ENCODE results near the gene INVS. TPM values are rescaled to one million over a fixed set of nuclear protein-coding genes. Genes with fewer than 3 reads are reported as not detected.

The INVS gene
- total RNA-seq, 1 donor from 2014 or later = 20.3 TPM

DNA sequence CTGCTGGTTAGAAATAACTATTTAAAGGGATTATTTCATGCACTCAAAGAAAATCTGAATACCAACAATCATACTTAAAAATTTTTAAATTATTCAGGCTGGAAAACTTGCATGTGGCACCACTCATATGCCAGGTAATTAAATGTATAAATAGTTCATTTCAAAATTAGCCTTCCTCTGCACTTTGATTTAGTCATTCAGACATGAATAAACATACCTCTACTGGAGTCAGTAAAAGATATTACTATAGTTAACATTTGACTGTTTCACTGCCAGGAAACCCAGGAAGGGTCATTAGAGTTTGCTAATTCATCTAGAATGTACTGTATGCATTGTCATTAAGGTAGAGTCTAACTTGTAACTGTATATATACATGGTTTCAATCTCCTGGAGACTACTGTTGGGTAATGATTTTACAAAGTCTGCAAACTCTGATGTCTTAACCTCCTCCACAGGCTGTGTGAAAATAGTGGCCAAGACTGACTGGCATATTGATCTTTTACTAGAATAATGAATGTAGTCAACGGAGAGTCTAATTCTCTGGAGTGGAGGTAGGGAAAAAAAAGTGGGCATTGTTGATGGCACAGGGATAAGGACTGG lies 210.0 kb downstream of the INVS start:
- peaks cover 15% of the 10 kb centered on the region for H3K9me3 Mint-ChIP-seq (ENCODE audit: unreplicated experiment)
- H3K4me3 Mint-ChIP-seq (ENCODE audit: unreplicated experiment) = no peak overlapping the region
- TF ChIP-seq, protein P1, sequence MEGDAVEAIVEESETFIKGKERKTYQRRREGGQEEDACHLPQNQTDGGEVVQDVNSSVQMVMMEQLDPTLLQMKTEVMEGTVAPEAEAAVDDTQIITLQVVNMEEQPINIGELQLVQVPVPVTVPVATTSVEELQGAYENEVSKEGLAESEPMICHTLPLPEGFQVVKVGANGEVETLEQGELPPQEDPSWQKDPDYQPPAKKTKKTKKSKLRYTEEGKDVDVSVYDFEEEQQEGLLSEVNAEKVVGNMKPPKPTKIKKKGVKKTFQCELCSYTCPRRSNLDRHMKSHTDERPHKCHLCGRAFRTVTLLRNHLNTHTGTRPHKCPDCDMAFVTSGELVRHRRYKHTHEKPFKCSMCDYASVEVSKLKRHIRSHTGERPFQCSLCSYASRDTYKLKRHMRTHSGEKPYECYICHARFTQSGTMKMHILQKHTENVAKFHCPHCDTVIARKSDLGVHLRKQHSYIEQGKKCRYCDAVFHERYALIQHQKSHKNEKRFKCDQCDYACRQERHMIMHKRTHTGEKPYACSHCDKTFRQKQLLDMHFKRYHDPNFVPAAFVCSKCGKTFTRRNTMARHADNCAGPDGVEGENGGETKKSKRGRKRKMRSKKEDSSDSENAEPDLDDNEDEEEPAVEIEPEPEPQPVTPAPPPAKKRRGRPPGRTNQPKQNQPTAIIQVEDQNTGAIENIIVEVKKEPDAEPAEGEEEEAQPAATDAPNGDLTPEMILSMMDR (IDR thresholded peaks at IDR 0.05) = no peak
- no peak overlapping the region for H3K27ac Mint-ChIP-seq (ENCODE audit: unreplicated experiment)
- peaks cover 60% of the 10 kb centered on the region for H3K36me3 Mint-ChIP-seq (ENCODE audit: unreplicated experiment)
- H3K4me1 Mint-ChIP-seq (ENCODE audit: unreplicated experiment) = peaks cover 5% of the 10 kb centered on the region
- H3K27me3 Mint-ChIP-seq (ENCODE audit: unreplicated experiment) = no peaks in the 10 kb centered on the region
- no peak for DNase-seq (ENCODE audit: extremely low spot score, unreplicated experiment)

DNA sequence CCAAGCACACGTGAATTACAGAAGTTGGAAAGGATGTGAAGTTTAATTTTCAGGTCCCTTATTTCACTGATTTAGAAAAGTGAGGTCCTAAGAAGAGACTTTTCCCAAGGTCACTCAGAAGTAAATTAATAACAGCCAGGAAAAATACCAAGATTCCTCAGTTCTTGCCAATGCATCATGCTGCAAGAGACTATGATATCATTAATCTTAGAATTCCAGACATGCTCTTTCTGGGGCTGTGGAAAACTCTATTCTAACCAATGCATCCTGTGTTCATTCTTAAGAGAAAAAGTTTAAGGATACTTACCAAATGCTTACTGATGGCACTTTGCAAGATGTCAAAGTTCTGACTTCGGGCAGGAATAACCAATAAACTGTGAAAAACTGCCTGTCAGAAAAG lies 210.9 kb downstream of the INVS start:
- Mint-ChIP-seq H3K4me3 (ENCODE audit: unreplicated experiment) (no peak overlapping the region), H3K27ac (ENCODE audit: unreplicated experiment) (no peak overlapping the region), H3K4me1 (ENCODE audit: unreplicated experiment) (peaks cover 2% of the 10 kb centered on the region), H3K27me3 (ENCODE audit: unreplicated experiment) (no peaks in the 10 kb centered on the region), H3K9me3 (ENCODE audit: unreplicated experiment) (peaks cover 21% of the 10 kb centered on the region), H3K36me3 (ENCODE audit: unreplicated experiment) (peaks cover 59% of the 10 kb centered on the region)
- TF ChIP-seq, protein P1 (IDR thresholded peaks at IDR 0.05) = no peak
- no peak for DNase-seq (ENCODE audit: extremely low spot score, unreplicated experiment)

DNA sequence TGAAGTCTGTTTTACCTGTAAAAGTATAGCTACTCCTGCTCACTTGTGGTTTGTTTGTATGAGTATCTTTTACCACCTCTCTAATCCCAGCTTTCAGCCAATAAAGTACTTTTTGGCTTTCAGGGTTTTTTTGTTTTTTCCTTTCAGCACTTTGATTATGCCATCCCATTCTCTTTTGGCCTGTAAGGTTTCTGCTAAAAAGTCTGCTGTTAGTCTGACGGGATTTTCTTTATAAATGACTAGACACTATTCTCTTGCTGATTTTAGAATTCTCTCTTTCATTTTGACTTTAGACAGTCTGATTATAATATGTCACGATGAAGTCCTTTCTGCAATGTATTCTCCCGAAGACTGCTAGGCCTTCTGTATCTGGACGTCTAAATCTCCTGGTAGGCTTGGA lies 216.5 kb downstream of the INVS start:
- no peak for DNase-seq (ENCODE audit: extremely low spot score, unreplicated experiment)
- no peak overlapping the region for H3K4me3 Mint-ChIP-seq (ENCODE audit: unreplicated experiment)
- H3K36me3 Mint-ChIP-seq (ENCODE audit: unreplicated experiment) = peaks cover 56% of the 10 kb centered on the region
- TF ChIP-seq, protein P1 (IDR thresholded peaks at IDR 0.05) = no peak
- peaks cover 28% of the 10 kb centered on the region for H3K9me3 Mint-ChIP-seq (ENCODE audit: unreplicated experiment)
- H3K4me1 Mint-ChIP-seq (ENCODE audit: unreplicated experiment) = peaks cover 17% of the 10 kb centered on the region
- H3K27ac Mint-ChIP-seq (ENCODE audit: unreplicated experiment) = no peak overlapping the region
- H3K27me3 Mint-ChIP-seq (ENCODE audit: unreplicated experiment) = no peaks in the 10 kb centered on the region

DNA sequence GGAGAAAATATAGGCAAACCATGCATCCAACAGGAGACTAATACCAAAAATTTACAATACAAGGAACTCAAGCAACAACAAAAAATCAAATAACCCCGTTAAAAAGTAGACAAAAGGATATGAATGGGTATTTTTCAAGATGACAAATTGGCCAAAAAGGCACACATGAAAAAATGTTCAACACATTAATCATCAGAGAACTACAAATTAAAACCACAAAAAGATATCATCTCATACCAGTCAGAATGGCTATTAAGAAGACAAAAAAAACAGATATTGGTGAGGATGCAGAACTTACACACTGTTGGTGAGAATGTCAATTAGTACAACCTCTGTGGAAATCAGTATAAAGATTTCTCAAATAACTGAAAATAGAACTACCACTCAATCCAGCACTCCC lies 218.7 kb downstream of the INVS start:
- TF ChIP-seq, protein P1 (IDR thresholded peaks at IDR 0.05) = no peak
- Mint-ChIP-seq H3K27ac (ENCODE audit: unreplicated experiment) (peak overlapping the region; percentile 11), H3K27me3 (ENCODE audit: unreplicated experiment) (no peaks in the 10 kb centered on the region), H3K9me3 (ENCODE audit: unreplicated experiment) (peaks cover 20% of the 10 kb centered on the region), H3K4me1 (ENCODE audit: unreplicated experiment) (peaks cover 17% of the 10 kb centered on the region), H3K4me3 (ENCODE audit: unreplicated experiment) (no peak overlapping the region), H3K36me3 (ENCODE audit: unreplicated experiment) (peaks cover 44% of the 10 kb centered on the region)
- DNase-seq (ENCODE audit: extremely low spot score, unreplicated experiment) = no peak

DNA sequence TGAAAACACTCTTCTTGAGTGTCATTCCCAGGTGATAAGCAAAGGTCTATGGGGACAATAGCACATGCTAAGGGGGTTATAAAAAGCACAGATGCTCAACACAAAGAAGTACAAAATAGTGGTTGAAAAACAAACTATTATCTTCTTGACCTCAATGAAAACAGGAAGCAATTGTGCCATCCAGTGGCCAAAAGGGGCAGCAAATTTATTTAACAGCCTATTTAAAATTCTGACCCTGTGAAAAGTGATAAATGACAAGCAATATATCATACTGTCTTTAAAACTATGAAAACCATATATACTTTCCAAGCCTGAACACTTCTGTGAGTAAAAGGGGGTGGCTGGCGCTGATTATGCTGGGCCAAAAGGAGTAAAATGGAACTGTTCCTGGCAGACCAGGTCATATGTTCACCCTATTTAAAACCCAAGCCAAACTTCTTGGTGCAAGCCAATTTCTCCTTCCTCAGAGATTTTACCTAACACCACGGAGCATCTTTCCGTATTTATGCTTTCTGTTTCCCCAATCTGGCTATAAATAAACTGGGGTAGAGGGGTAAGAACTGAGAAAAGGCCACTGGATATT lies 224.0 kb downstream of the INVS start:
- peak overlapping the region; percentile 3 for H3K27ac Mint-ChIP-seq (ENCODE audit: unreplicated experiment)
- H3K36me3 Mint-ChIP-seq (ENCODE audit: unreplicated experiment) = peaks cover 15% of the 10 kb centered on the region
- no peak overlapping the region for H3K4me3 Mint-ChIP-seq (ENCODE audit: unreplicated experiment)
- DNase-seq (ENCODE audit: extremely low spot score, unreplicated experiment) = no peak
- no peaks in the 10 kb centered on the region for H3K27me3 Mint-ChIP-seq (ENCODE audit: unreplicated experiment)
- TF ChIP-seq, protein P1 (IDR thresholded peaks at IDR 0.05) = peak; percentile 75
- peaks cover 2% of the 10 kb centered on the region for H3K4me1 Mint-ChIP-seq (ENCODE audit: unreplicated experiment)
- no peaks in the 10 kb centered on the region for H3K9me3 Mint-ChIP-seq (ENCODE audit: unreplicated experiment)
